Esophagus squamous epithelium (tissue), 4 donors: ENCODE data around the gene MUC5AC.

Source experiments
- CTCF ChIP-seq, 6 experiments: fragments of 450-650 bp in 4 of 6; fragments of 200-600 bp in 2 of 6; sonication (generic) in 2 of 6; IDR thresholded peaks; one replicate each; pipeline ENCODE4 v1.5.1; 2016 to 2019; ENCODE audit warnings: antibody characterized with exemption in 6 of 6, mild to moderate bottlenecking in 4 of 6, moderate library complexity in 4 of 6
- POLR2A ChIP-seq, 4 donors: fragments of 450-650 bp; IDR thresholded peaks; one replicate each; pipeline ENCODE4 v1.6.1; 2017; ENCODE audit warnings: antibody characterized with exemption in 4 of 4, mild to moderate bottlenecking in 4 of 4, moderate library complexity in 3 of 4

DNA sequence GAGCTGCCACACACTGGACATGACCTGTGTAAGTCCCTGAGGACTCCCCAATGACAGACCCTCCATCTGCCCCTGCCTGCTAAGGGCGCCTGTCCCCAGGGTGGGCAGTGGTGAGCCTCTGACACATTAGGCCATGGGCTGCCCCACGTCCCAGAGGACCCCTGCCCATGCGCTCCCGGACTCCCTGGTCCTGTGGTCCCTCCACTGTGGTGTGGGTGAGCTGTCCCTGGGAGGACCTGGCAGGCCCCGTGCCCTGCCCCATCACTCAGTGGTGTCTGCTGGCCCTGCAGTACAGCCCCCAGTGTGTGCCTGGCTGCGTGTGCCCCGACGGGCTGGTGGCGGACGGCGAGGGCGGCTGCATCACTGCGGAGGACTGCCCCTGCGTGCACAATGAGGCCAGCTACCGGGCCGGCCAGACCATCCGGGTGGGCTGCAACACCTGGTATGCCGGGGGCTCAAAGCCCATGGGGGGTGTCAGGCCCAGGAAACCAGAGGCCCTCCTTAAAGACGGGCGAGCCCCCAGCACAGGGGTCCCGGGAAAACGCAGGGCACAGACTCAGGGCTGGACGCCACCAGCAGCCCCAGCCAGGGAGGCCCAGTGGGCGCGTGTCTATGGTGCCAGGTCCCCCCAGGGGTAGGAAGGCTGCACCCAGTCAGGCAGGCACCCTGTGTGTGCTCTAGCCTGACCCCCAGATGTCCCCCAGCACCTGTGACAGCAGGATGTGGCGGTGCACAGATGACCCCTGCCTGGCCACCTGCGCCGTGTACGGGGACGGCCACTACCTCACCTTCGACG lies 18.7 kb downstream of the MUC5AC start:
- TF ChIP-seq CTCF (IDR thresholded peaks at IDR 0.05), result no peak
- TF ChIP-seq POLR2A (IDR thresholded peaks at IDR 0.05), result no peak
